ENCODE data around the gene TMEM31. TPM values are rescaled to one million over a fixed set of nuclear protein-coding genes. Genes with fewer than 3 reads are reported as not detected.

TMEM31 gene
- polyA plus RNA-seq, 3 donors = not detected

GRCh38 chrX:103686199-103687072, 24.3 kb upstream of the TMEM31 start, which contains the start of gene MORF4L2:
MORF4L2 (minus strand) TSS chrX:103686699; CDS start chrX:103677027, 9,672 bp downstream.
- Mint-ChIP-seq H3K36me3 (peaks cover 15 to 16% of the 10 kb centered on the region in 2 donors), H3K4me1 (peaks cover 3% of the 10 kb centered on the region), H3K27ac (peak within 1 kb of the TSS in 2 of 7 donors; percentile 85), H3K4me3 (peak within 1 kb of the TSS in 1 of 2 donors; percentile 83), H3K27me3 (ENCODE audit: low read depth in 3 of 3) (peaks cover 0 to 2% (median 0%) of the 10 kb centered on the region in 3 donors), H3K9me3 (no peaks in the 10 kb centered on the region)
- Histone ChIP-seq H3K9ac (ENCODE audit: insufficient read depth, low read length, poor library complexity, severe bottlenecking) (peak within 1 kb of the TSS; percentile 80), H2AFZ (ENCODE audit: insufficient read depth, low read depth, low read length, poor library complexity, severe bottlenecking) (peak within 1 kb of the TSS; percentile 52), H3K27me3 (ENCODE audit: control insufficient read depth in 2 of 2, insufficient read depth in 2 of 2, low read length in 2 of 2) (no peaks in the 10 kb centered on the region), H4K20me1 (ENCODE audit: insufficient read depth, low read length) (no peaks in the 10 kb centered on the region), H3K4me1 (ENCODE audit: control insufficient read depth in 1 of 2, insufficient read depth in 2 of 2, low read length in 2 of 2) (peaks cover 0 to 3% of the 10 kb centered on the region in 2 donors), H3K9me3 (replicated peaks in 1 of 2; ENCODE audit: control insufficient read depth in 1 of 2, insufficient read depth in 1 of 2, low read length in 2 of 2) (peaks cover 0 to 5% of the 10 kb centered on the region in 2 donors), H3K36me3 (replicated peaks in 1 of 2; ENCODE audit: control insufficient read depth in 1 of 2, insufficient read depth in 2 of 2, low read length in 2 of 2) (peaks cover 9 to 24% of the 10 kb centered on the region in 2 donors), H3K27ac (ENCODE audit: low read depth in 1 of 2, low read length in 2 of 2) (peak within 1 kb of the TSS; percentile 85 to 98), H3K4me3 (replicated peaks in 1 of 3; ENCODE audit: low read depth in 2 of 3, low read length in 3 of 3) (peak within 1 kb of the TSS; percentile 78 to 94 (median 85)), H3K79me2 (ENCODE audit: insufficient read depth, low read length) (peaks cover 23% of the 10 kb centered on the region), H3K4me2 (replicated peaks; ENCODE audit: extremely low read depth, low read length, poor library complexity, severe bottlenecking) (peak within 1 kb of the TSS; percentile 69)
- peak; percentile 95 to 98 (median 97) for DNase-seq
- intact Hi-C loops (cut with micrococcal nuclease) = loop anchor here in 1 of 2 donors (5.0 kb wide), 1 partner anchor 471 kb away; the partner anchor contains the start of gene SLC25A53
- no peak for TF ChIP-seq CTCF (IDR thresholded peaks at IDR 0.05)
- WGBS (ENCODE audit: insufficient coverage) = 0% methylated on average over 4 of the region's 37 CpGs

- H3K4me1 ChIP-seq (ENCODE audit: control insufficient read depth in 1 of 2, insufficient read depth in 2 of 2, low read length in 2 of 2) = peaks cover 0 to 3% of the 10 kb centered on the region in 2 donors
- intact Hi-C loops (cut with micrococcal nuclease) = loop anchor here in 1 of 2 donors (5.0 kb wide), 1 partner anchor 470 kb away; the partner anchor contains the start of gene SLC25A53
- Mint-ChIP-seq H3K4me3 (no peak overlapping the region), H3K4me1 (peaks cover 3% of the 10 kb centered on the region), H3K36me3 (peaks cover 14 to 18% of the 10 kb centered on the region in 2 donors), H3K27me3 (ENCODE audit: low read depth in 3 of 3) (peaks cover 0 to 2% (median 0%) of the 10 kb centered on the region in 3 donors), H3K9me3 (no peaks in the 10 kb centered on the region), H3K27ac (no peak overlapping the region)
- H3K27me3 ChIP-seq (ENCODE audit: control insufficient read depth in 2 of 2, insufficient read depth in 2 of 2, low read length in 2 of 2) = no peaks in the 10 kb centered on the region
- H3K27ac ChIP-seq (ENCODE audit: low read depth in 1 of 2, low read length in 2 of 2) = peak overlapping the region; percentile 85 to 98
- H4K20me1 ChIP-seq (ENCODE audit: insufficient read depth, low read length) = no peaks in the 10 kb centered on the region
- H3K4me3 ChIP-seq (replicated peaks in 1 of 3; ENCODE audit: low read depth in 2 of 3, low read length in 3 of 3) = peak overlapping the region; percentile 78 to 94 (median 85)
- H3K9ac ChIP-seq (ENCODE audit: insufficient read depth, low read length, poor library complexity, severe bottlenecking) = peak overlapping the region; percentile 80
- peak overlapping the region; percentile 52 for H2AFZ ChIP-seq (ENCODE audit: insufficient read depth, low read depth, low read length, poor library complexity, severe bottlenecking)
- DNase-seq = peak in 2 of 3 donors; percentile 64 to 77
- peaks cover 5 to 17% of the 10 kb centered on the region in 2 donors for H3K36me3 ChIP-seq (replicated peaks in 1 of 2; ENCODE audit: control insufficient read depth in 1 of 2, insufficient read depth in 2 of 2, low read length in 2 of 2)
- peaks cover 0 to 5% of the 10 kb centered on the region in 2 donors for H3K9me3 ChIP-seq (replicated peaks in 1 of 2; ENCODE audit: control insufficient read depth in 1 of 2, insufficient read depth in 1 of 2, low read length in 2 of 2)
- H3K79me2 ChIP-seq (ENCODE audit: insufficient read depth, low read length) = peaks cover 23% of the 10 kb centered on the region
- peak; percentile 34 for TF ChIP-seq CTCF (IDR thresholded peaks at IDR 0.05)
- WGBS (ENCODE audit: insufficient coverage) = under 1% methylated on average over 17 of the region's 40 CpGs
- peak overlapping the region; percentile 64 for H3K4me2 ChIP-seq (replicated peaks; ENCODE audit: extremely low read depth, low read length, poor library complexity, severe bottlenecking)
Observed at GRCh38 chrX:103687073-103687695, 23.5 kb upstream of the TMEM31 start.

Data from CD14-positive monocyte (primary cell).